D721Med (cell line): Measurements from ENCODE around the gene EFCAB5.
A peak's percentile ranks its signal among the peaks of the same experiment; 100 is the strongest.

Experiments
- DNase-seq: peaks from one replicate; pipeline ENCODE4 v3.0.0; 2011; ENCODE audit warnings: low spot score; ENCODE audit not compliant: insufficient read length
- FAIRE-seq: peaks from 2 replicates; lab custom pipeline; 2011; peaks lifted over from hg19 to GRCh38; lab: Jason Lieb, UNC
- CTCF ChIP-seq: IDR thresholded peaks from 2 replicates; pipeline ENCODE4 v1.5.1; 2012; ENCODE audit warnings: mild to moderate bottlenecking, control low read depth; ENCODE audit not compliant: insufficient read depth; ENCODE audit errors: missing control alignments

EFCAB5 gene

GRCh38 chr17:30095507-30096244 is 154.2 kb downstream of the EFCAB5 start:
- DNase-seq (no peak), FAIRE-seq (no peak)
- peak; percentile 52 for TF ChIP-seq CTCF

- TF ChIP-seq CTCF, result no peak
- no peak for DNase-seq
- no peak for FAIRE-seq
Measured at GRCh38 chr17:30101686-30102390, 160.4 kb downstream of the EFCAB5 start.

GRCh38 chr17:30103921-30104320 is 162.5 kb downstream of the EFCAB5 start:
- no peak for TF ChIP-seq CTCF
- FAIRE-seq (no peak), DNase-seq (no peak)

GRCh38 chr17:30104575-30105339 is 163.3 kb downstream of the EFCAB5 start:
- FAIRE-seq, result peak; percentile 94
- DNase-seq, result peak; percentile 34
- peak; percentile 99 for TF ChIP-seq CTCF

GRCh38 chr17:30112794-30113193 is 171.4 kb downstream of the EFCAB5 start:
- DNase-seq (no peak), FAIRE-seq (no peak)
- no peak for TF ChIP-seq CTCF

- DNase-seq, result no peak
- TF ChIP-seq CTCF, result no peak
- FAIRE-seq, result no peak
Measured at GRCh38 chr17:30113213-30113612, 171.8 kb downstream of the EFCAB5 start.
